SK-N-SH (cell line): ENCODE results near the gene DNAH3. TPM values are rescaled to one million over a fixed set of nuclear protein-coding genes. Genes with fewer than 3 reads are reported as not detected.

Source experiments
- CTCF ChIA-PET: fragments of 300-600, 350-600 bp; formaldehyde crosslinking; extraction: SDS; loops from one replicate; lab custom pipeline; 2021; lab: Yijun Ruan, JAX
- POLR2A ChIA-PET: fragments of 350-600 bp; sonication (Branson Sonifier 250); formaldehyde crosslinking; extraction: SDS; loops from one replicate; lab custom pipeline; 2020; ENCODE audit warnings: antibody characterized with exemption, inconsistent platforms; lab: Yijun Ruan, JAX
- DNase-seq: peaks from one replicate; pipeline ENCODE4 v3.0.0; 2012
- H2AFZ ChIP-seq: fragments of 200-600 bp; sonication (generic); 2 replicates; pipeline ENCODE4 v1.8.1; 2016; ENCODE audit warnings: antibody characterized with exemption, mild to moderate bottlenecking, low read depth
- H3F3A ChIP-seq: fragments of 200-600 bp; sonication (generic); replicated peaks from 2 replicates; pipeline ENCODE3; 2016; ENCODE audit warnings: antibody characterized with exemption, mild to moderate bottlenecking; ENCODE audit not compliant: insufficient read depth
- H3K27ac ChIP-seq, 2 experiments: fragments of 200-500 bp in 1 of 2; fragments of 200-600 bp in 1 of 2; sonication (Bioruptor generic) in 1 of 2; sonication (generic), shearing (Covaris generic) in 1 of 2; 2 replicates each; pipeline versions ENCODE4 v1.5.1 to v1.6.1; 2014 to 2016; ENCODE audit warnings: low read depth in 2 of 2, inconsistent platforms in 1 of 2, low read length in 1 of 2, mild to moderate bottlenecking in 1 of 2, mixed read lengths in 1 of 2
- H3K27me3 ChIP-seq: fragments of 200-600 bp; sonication (generic), shearing (Covaris generic); 2 replicates; pipeline ENCODE4 v1.6.1; 2016; ENCODE audit warnings: mixed run types; ENCODE audit not compliant: insufficient read depth
- H3K36me3 ChIP-seq, 2 experiments: fragments of 200-500 bp in 1 of 2; fragments of 200-600 bp in 1 of 2; sonication (Bioruptor generic) in 1 of 2; sonication (generic) in 1 of 2; replicated peaks in 1 of 2; 2 replicates each; pipeline versions ENCODE3 to v1.5.1; 2014 to 2016; ENCODE audit warnings: low read length in 1 of 2, mild to moderate bottlenecking in 1 of 2; ENCODE audit not compliant: insufficient read depth in 2 of 2, control insufficient read depth in 1 of 2
- H3K4me1 ChIP-seq, 2 experiments: fragments of 200-500 bp in 1 of 2; fragments of 200-600 bp in 1 of 2; sonication (Bioruptor generic) in 1 of 2; sonication (generic), shearing (Covaris generic) in 1 of 2; 2 replicates each; pipeline versions ENCODE4 v1.5.1 to v1.6.1; 2014 to 2016; ENCODE audit warnings: low read depth in 1 of 2, low read length in 1 of 2, mixed run types in 1 of 2; ENCODE audit not compliant: insufficient read depth in 2 of 2, control insufficient read depth in 1 of 2
- H3K4me2 ChIP-seq: fragments of 200-600 bp; sonication (generic), shearing (Covaris generic); 2 replicates; pipeline ENCODE4 v1.6.1; 2017; ENCODE audit warnings: mixed run types
- H3K4me3 ChIP-seq, 2 experiments: fragments of 200-500 bp in 1 of 2; fragments of 200-600 bp in 1 of 2; sonication (Bioruptor generic) in 1 of 2; sonication (generic), shearing (Covaris generic) in 1 of 2; 2 replicates each; pipeline versions ENCODE4 v1.5.1 to v1.8.1; 2014 to 2016; ENCODE audit warnings: low read depth in 2 of 2, inconsistent platforms in 1 of 2, low read length in 1 of 2, mild to moderate bottlenecking in 1 of 2, mixed read lengths in 1 of 2, moderate library complexity in 1 of 2
- H3K79me2 ChIP-seq: fragments of 200-600 bp; sonication (generic); 2 replicates; pipeline ENCODE4 v1.8.1; 2017; ENCODE audit warnings: mild to moderate bottlenecking; ENCODE audit not compliant: insufficient read depth
- H3K9ac ChIP-seq: fragments of 200-600 bp; sonication (generic); 2 replicates; pipeline ENCODE4 v1.6.1; 2017; ENCODE audit warnings: mixed run types
- H3K9me2 ChIP-seq: fragments of 200-600 bp; sonication (generic); 2 replicates; pipeline ENCODE4 v1.6.1; 2017; ENCODE audit warnings: mixed run types
- H3K9me3 ChIP-seq: fragments of 200-600 bp; sonication (generic); 2 replicates; pipeline ENCODE4 v1.6.1; 2017; ENCODE audit warnings: mixed run types, mild to moderate bottlenecking, moderate library complexity
- H4K20me1 ChIP-seq: fragments of 200-600 bp; sonication (generic); 2 replicates; pipeline ENCODE4 v1.6.1; 2017; ENCODE audit warnings: mild to moderate bottlenecking, mixed run types; ENCODE audit not compliant: insufficient read depth
- CHD2 ChIP-seq: fragments of 150-350 bp; IDR thresholded peaks from 2 replicates; pipeline ENCODE4 v1.6.1; 2018; ENCODE audit warnings: low read length; ENCODE audit not compliant: partially characterized antibody
- CTCF ChIP-seq: fragments of 200-600 bp; sonication (generic); IDR thresholded peaks from 2 replicates; pipeline ENCODE4 v1.6.1; 2017; ENCODE audit warnings: antibody characterized with exemption, mild to moderate bottlenecking, moderate library complexity
- EP300 ChIP-seq, 2 experiments: IDR thresholded peaks; 2 replicates each; pipeline versions ENCODE4 v1.4.0 to v1.6.1; 2012; ENCODE audit warnings: borderline replicate concordance in 1 of 2, low read depth in 1 of 2, low read length in 1 of 2
- FOSL2 ChIP-seq: IDR thresholded peaks from 2 replicates; pipeline ENCODE4 v1.4.0; 2012; ENCODE audit warnings: low read depth, mild to moderate bottlenecking, moderate library complexity, borderline replicate concordance
- FOXJ3 ChIP-seq: sonication (generic); formaldehyde crosslinking; IDR thresholded peaks from 2 replicates; pipeline ENCODE4 v1.5.1; 2020; ENCODE audit warnings: mild to moderate bottlenecking, missing genetic modification reagents
- GABPA ChIP-seq: IDR thresholded peaks from 2 replicates; pipeline ENCODE4 v1.4.0; 2012; ENCODE audit warnings: low read depth, mild to moderate bottlenecking
- IRF3 ChIP-seq: fragments of 150-350 bp; IDR thresholded peaks from 2 replicates; pipeline ENCODE4 v1.6.1; 2016; ENCODE audit warnings: mild to moderate bottlenecking, low read depth, low read length
- JUND ChIP-seq: IDR thresholded peaks from 2 replicates; pipeline ENCODE4 v1.4.0; 2012
- MAX ChIP-seq: IDR thresholded peaks from 2 replicates; pipeline ENCODE4 v1.4.0; 2012; ENCODE audit warnings: low read depth
- MEF2A ChIP-seq: IDR thresholded peaks from 2 replicates; pipeline ENCODE4 v1.4.0; 2012; ENCODE audit warnings: low read depth, borderline replicate concordance
- NFIC ChIP-seq: IDR thresholded peaks from 2 replicates; pipeline ENCODE4 v1.4.0; 2012; ENCODE audit warnings: borderline replicate concordance
- POLR2AphosphoS5 ChIP-seq: IDR thresholded peaks from 2 replicates; pipeline ENCODE4 v1.6.1; 2012; ENCODE audit warnings: low read depth, low read length
- RAD21 ChIP-seq: IDR thresholded peaks from 2 replicates; pipeline ENCODE4 v1.6.1; 2012; ENCODE audit warnings: mild to moderate bottlenecking, low read length
- SIN3A ChIP-seq: IDR thresholded peaks from 2 replicates; pipeline ENCODE4 v1.6.1; 2012; ENCODE audit warnings: low read depth, mild to moderate bottlenecking, low read length, moderate library complexity, borderline replicate concordance
- TAF1 ChIP-seq: IDR thresholded peaks from 2 replicates; pipeline ENCODE4 v1.6.1; 2012; ENCODE audit warnings: low read depth, mild to moderate bottlenecking, low read length, moderate library complexity, borderline replicate concordance
- TCF12 ChIP-seq: IDR thresholded peaks from 2 replicates; pipeline ENCODE4 v1.4.0; 2012
- TEAD4 ChIP-seq: IDR thresholded peaks from 2 replicates; pipeline ENCODE4 v1.4.0; 2012; ENCODE audit warnings: mild to moderate bottlenecking, borderline replicate concordance; ENCODE audit not compliant: insufficient read depth
- USF1 ChIP-seq: IDR thresholded peaks from 2 replicates; pipeline ENCODE4 v1.4.0; 2012; ENCODE audit warnings: low read depth, borderline replicate concordance
- YY1 ChIP-seq: IDR thresholded peaks from 2 replicates; pipeline ENCODE4 v1.4.0; 2012; ENCODE audit warnings: low read depth, mild to moderate bottlenecking
- ZBTB33 ChIP-seq: IDR thresholded peaks from 2 replicates; pipeline ENCODE4 v1.4.0; 2012; ENCODE audit warnings: low read depth, borderline replicate concordance
- WGBS: methylation state at CpG from one replicate; pipeline ENCODE4 v1.1.6; 2017; ENCODE audit warnings: low lambda C conversion rate; 5-methylcytosine and 5-hydroxymethylcytosine counted together
- polyA plus RNA-seq, 3 experiments: library from polyadenylated mRNA; depleted of rRNA; stranded (reverse); fragments of >200 nt; gene quantifications; 2 replicates each; pipeline ENCODE4 v1.2.3, GENCODE V29; 2012

The DNAH3 gene
- polyA plus RNA-seq, 1 of the 3 experiments (the other 2 are of a cell fraction), result not detected

GRCh38 chr16:21167929-21168602 lies 17.4 kb upstream of the DNAH3 start:
- Histone ChIP-seq H3K4me1 (peaks cover 0 to 4% of the 10 kb centered on the region in 2 experiments; a peak in 1 of 4 replicates), H3K9me3 (no peaks in the 10 kb centered on the region), H4K20me1 (no peaks in the 10 kb centered on the region), H2AFZ (no peak overlapping the region), H3K4me3 (no peak overlapping the region), H3K36me3 (peaks cover 8 to 12% of the 10 kb centered on the region in 2 experiments), H3K79me2 (no peaks in the 10 kb centered on the region), H3K27ac (no peak overlapping the region), H3F3A (no peaks in the 10 kb centered on the region), H3K4me2 (no peak overlapping the region), H3K9me2 (no peaks in the 10 kb centered on the region), H3K9ac (no peak overlapping the region), H3K27me3 (no peaks in the 10 kb centered on the region)
- WGBS, result 98% methylated on average over 12 of the region's 12 CpGs
- DNase-seq, result no peak
- no peak for TF ChIP-seq JUND
- TF ChIP-seq IRF3, result no peak
- TF ChIP-seq FOXJ3 (CRISPR knock-in tag), result no peak
- no peak for TF ChIP-seq FOSL2
- TF ChIP-seq CHD2, result no peak
- no peak for TF ChIP-seq NFIC
- TF ChIP-seq RAD21, result no peak
- TF ChIP-seq POLR2AphosphoS5, result no peak
- no peak for TF ChIP-seq EP300 (IDR thresholded peaks at IDR 0.05; ENCODE audit: borderline replicate concordance in 1 of 2, low read depth in 1 of 2, low read length in 1 of 2)
- no peak for TF ChIP-seq TEAD4
- no peak for TF ChIP-seq USF1
- no peak for TF ChIP-seq TAF1
- no peak for TF ChIP-seq MAX
- TF ChIP-seq CTCF, result no peak
- TF ChIP-seq SIN3A, result no peak
- no peak for TF ChIP-seq TCF12
- TF ChIP-seq MEF2A, result no peak
- no peak for TF ChIP-seq GABPA
- TF ChIP-seq ZBTB33, result no peak
- TF ChIP-seq YY1, result no peak
- CTCF ChIA-PET, result interaction anchor here (1.0 to 3.8 kb wide), 3 partner anchors 12 to 133 kb away, joined by 3 to 18 read pairs (median 11); no protein-coding TSS in a partner anchor
- POLR2A ChIA-PET, result no interaction called here
